ENCODE results near the gene MAN1A1. TPM values are rescaled to one million over a fixed set of nuclear protein-coding genes. Genes with fewer than 3 reads are reported as not detected.

The MAN1A1 gene
- polyA plus RNA-seq, 1 donor from 2014 or later = 4.6 TPM

DNA sequence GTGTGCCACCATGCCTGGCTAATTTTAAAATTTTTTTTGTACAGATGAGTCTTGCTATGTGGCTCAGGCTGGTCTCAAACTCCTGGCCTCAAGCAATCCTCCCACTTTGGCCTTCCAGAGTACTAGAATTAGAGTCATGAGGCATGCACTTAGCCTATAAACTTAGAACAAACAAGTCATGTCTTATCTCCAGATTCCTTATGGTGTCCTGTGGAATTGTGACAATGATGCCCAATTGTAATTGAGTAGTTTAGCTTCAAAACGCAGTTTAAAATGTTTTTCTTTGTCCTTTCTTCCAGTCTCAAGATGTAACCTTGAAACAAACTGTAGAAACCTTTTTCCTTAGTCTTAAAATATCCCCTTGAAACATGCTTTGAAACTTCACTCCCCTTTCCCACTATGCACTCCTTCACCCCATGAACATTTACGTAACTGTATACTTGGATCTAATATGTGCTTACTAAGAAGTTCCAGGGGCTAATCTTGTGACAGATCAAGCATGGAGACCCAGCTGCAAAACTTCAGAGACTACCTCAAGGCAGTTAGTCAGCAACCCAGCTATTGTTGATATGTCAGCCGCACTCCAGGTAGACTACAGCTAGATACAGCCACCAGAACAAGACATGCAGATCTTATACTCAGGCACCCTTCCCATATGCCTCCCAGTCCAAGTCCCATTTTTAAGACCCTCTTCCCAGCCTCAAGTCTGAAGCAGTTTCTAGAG, 46.2 kb downstream of the MAN1A1 start:
- Histone ChIP-seq H3K4me2 (ENCODE audit: low read length) (no peak overlapping the region), H3K4me3 (ENCODE audit: low read length) (no peak overlapping the region), H2AFZ (ENCODE audit: low read depth, low read length) (no peak overlapping the region), H4K20me1 (ENCODE audit: insufficient read depth) (no peaks in the 10 kb centered on the region), H3F3A (ENCODE audit: insufficient read depth, low read length, poor library complexity, severe bottlenecking) (no peaks in the 10 kb centered on the region), H3K79me2 (replicated peaks; ENCODE audit: insufficient read depth, low read length) (no peaks in the 10 kb centered on the region), H3K9me3 (ENCODE audit: low read length) (no peaks in the 10 kb centered on the region), H3K9me2 (ENCODE audit: insufficient read depth, low read length) (no peaks in the 10 kb centered on the region), H3K27me3 (ENCODE audit: insufficient read depth, low read depth, low read length) (no peaks in the 10 kb centered on the region), H3K27ac (ENCODE audit: low read length) (no peak overlapping the region), H3K9ac (ENCODE audit: low read length) (no peak overlapping the region), H3K36me3 (ENCODE audit: insufficient read depth, low read length) (no peaks in the 10 kb centered on the region)
- TF ChIP-seq RAD21 (conservative IDR thresholded peaks at IDR 0.05) (no peak), SMC3 (conservative IDR thresholded peaks at IDR 0.05; ENCODE audit: poor library complexity) (no peak), MXI1 (conservative IDR thresholded peaks at IDR 0.05; ENCODE audit: poor library complexity, severe bottlenecking) (no peak), POLR2AphosphoS5 (IDR thresholded peaks at IDR 0.05) (no peak), EZH2 (IDR thresholded peaks at IDR 0.05; ENCODE audit: borderline replicate concordance, insufficient read depth, low read length, poor library complexity, severe bottlenecking) (no peak)
- TF ChIP-seq, protein P1, sequence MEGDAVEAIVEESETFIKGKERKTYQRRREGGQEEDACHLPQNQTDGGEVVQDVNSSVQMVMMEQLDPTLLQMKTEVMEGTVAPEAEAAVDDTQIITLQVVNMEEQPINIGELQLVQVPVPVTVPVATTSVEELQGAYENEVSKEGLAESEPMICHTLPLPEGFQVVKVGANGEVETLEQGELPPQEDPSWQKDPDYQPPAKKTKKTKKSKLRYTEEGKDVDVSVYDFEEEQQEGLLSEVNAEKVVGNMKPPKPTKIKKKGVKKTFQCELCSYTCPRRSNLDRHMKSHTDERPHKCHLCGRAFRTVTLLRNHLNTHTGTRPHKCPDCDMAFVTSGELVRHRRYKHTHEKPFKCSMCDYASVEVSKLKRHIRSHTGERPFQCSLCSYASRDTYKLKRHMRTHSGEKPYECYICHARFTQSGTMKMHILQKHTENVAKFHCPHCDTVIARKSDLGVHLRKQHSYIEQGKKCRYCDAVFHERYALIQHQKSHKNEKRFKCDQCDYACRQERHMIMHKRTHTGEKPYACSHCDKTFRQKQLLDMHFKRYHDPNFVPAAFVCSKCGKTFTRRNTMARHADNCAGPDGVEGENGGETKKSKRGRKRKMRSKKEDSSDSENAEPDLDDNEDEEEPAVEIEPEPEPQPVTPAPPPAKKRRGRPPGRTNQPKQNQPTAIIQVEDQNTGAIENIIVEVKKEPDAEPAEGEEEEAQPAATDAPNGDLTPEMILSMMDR (IDR thresholded peaks at IDR 0.05; ENCODE audit: poor library complexity, severe bottlenecking) = no peak
- TF ChIP-seq, protein P2, sequence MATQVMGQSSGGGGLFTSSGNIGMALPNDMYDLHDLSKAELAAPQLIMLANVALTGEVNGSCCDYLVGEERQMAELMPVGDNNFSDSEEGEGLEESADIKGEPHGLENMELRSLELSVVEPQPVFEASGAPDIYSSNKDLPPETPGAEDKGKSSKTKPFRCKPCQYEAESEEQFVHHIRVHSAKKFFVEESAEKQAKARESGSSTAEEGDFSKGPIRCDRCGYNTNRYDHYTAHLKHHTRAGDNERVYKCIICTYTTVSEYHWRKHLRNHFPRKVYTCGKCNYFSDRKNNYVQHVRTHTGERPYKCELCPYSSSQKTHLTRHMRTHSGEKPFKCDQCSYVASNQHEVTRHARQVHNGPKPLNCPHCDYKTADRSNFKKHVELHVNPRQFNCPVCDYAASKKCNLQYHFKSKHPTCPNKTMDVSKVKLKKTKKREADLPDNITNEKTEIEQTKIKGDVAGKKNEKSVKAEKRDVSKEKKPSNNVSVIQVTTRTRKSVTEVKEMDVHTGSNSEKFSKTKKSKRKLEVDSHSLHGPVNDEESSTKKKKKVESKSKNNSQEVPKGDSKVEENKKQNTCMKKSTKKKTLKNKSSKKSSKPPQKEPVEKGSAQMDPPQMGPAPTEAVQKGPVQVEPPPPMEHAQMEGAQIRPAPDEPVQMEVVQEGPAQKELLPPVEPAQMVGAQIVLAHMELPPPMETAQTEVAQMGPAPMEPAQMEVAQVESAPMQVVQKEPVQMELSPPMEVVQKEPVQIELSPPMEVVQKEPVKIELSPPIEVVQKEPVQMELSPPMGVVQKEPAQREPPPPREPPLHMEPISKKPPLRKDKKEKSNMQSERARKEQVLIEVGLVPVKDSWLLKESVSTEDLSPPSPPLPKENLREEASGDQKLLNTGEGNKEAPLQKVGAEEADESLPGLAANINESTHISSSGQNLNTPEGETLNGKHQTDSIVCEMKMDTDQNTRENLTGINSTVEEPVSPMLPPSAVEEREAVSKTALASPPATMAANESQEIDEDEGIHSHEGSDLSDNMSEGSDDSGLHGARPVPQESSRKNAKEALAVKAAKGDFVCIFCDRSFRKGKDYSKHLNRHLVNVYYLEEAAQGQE (IDR thresholded peaks at IDR 0.05; ENCODE audit: borderline replicate concordance) = no peak

DNA sequence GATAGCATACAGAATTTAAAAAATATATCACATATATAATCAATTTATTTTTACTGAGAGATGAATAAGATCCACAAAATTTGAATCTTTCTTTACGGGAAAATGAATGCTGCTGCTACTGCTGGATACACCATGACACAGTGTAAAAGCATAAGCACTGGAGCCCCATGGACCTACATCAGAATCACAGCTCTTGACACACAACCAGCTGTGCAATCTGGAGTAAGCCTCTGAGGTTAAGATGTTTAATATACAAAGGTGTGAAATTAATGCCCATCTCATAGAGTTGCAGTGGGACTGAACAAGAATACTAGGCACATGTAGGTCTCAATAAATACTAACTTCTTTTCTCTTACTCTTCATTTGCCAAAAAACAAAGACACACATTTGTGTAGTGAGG, 48.1 kb downstream of the MAN1A1 start:
- Histone ChIP-seq H3K9me2 (ENCODE audit: insufficient read depth, low read length) (no peaks in the 10 kb centered on the region), H4K20me1 (ENCODE audit: insufficient read depth) (no peaks in the 10 kb centered on the region), H3F3A (ENCODE audit: insufficient read depth, low read length, poor library complexity, severe bottlenecking) (no peaks in the 10 kb centered on the region), H2AFZ (ENCODE audit: low read depth, low read length) (no peak overlapping the region), H3K36me3 (ENCODE audit: insufficient read depth, low read length) (no peaks in the 10 kb centered on the region), H3K27ac (ENCODE audit: low read length) (no peak overlapping the region), H3K4me2 (ENCODE audit: low read length) (no peak overlapping the region), H3K79me2 (replicated peaks; ENCODE audit: insufficient read depth, low read length) (no peaks in the 10 kb centered on the region), H3K4me3 (ENCODE audit: low read length) (no peak overlapping the region), H3K9me3 (ENCODE audit: low read length) (no peaks in the 10 kb centered on the region), H3K9ac (ENCODE audit: low read length) (no peak overlapping the region), H3K27me3 (ENCODE audit: insufficient read depth, low read depth, low read length) (no peaks in the 10 kb centered on the region)
- TF ChIP-seq EP300 (conservative IDR thresholded peaks at IDR 0.05; ENCODE audit: poor library complexity, severe bottlenecking) (no peak), MXI1 (conservative IDR thresholded peaks at IDR 0.05; ENCODE audit: poor library complexity, severe bottlenecking) (no peak), RAD21 (conservative IDR thresholded peaks at IDR 0.05) (no peak), POLR2AphosphoS5 (IDR thresholded peaks at IDR 0.05) (no peak), SMC3 (conservative IDR thresholded peaks at IDR 0.05; ENCODE audit: poor library complexity) (no peak), TAF1 (IDR thresholded peaks at IDR 0.05; ENCODE audit: low read depth) (no peak), EZH2 (IDR thresholded peaks at IDR 0.05; ENCODE audit: borderline replicate concordance, insufficient read depth, low read length, poor library complexity, severe bottlenecking) (no peak)
- TF ChIP-seq, protein P1 (IDR thresholded peaks at IDR 0.05; ENCODE audit: poor library complexity, severe bottlenecking) = no peak
- TF ChIP-seq, protein P2 (IDR thresholded peaks at IDR 0.05; ENCODE audit: borderline replicate concordance) = no peak

Data from neural cell (in vitro differentiated cells).